HS-5 (cell line): ENCODE measurements around the gene RUVBL1.
A peak's percentile ranks its signal among the peaks of the same experiment; 100 is the strongest.
"Not testable (repeated sequence)": the region's sequence is repeated elsewhere in the genome, so short reads cannot be mapped to it uniquely, and the experiment has no call there.

Experiments used
- DNase-seq: peaks from one replicate; pipeline ENCODE4 v3.0.0-alpha.2; 2012; ENCODE audit warnings: low read depth

The RUVBL1 gene

DNA sequence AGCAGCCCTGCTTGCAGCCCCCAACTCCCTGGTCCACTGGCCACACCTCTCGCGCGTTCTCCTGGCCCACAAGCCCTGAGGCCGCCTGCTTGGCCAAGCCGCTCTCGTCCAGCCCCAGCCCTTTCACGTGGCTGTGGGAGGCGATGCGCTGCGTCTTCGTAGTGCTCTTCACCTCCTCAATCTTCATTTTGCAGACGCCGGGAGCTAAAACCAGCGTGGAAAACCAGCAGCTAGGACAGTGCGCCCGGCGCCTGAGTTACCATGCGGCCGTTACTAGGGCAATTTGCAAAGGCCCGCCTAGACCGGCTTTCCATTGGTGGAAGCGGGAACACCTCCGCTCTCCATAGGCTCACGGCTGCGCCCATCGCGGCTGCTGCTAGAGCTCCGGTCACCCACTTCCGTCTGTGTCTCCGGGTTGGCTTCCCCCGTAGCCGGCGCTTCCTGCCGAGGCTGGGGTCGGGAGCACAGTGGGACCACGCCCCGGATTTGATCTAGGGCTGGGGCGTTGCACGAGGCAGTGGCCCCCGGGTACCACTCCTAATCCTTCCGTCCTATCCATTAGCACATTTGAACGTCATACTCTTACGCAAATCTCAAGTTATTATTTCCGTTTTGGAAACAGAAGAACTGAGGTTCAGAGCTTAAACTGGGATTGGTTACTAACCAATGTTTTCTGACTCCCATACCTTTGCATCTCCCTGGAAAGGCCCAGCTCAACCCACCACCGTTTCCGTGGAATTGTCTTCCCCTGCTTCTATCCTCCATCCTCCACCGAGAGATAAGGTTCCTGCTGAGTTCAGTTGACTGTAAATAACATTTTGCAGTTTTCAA lies at the start of gene RUVBL1:
Gene RUVBL1, minus strand, starts transcription at position 275 of the 831 bp plus-strand sequence. Its CDS starts 88 bp downstream, at position 187.
- DNase-seq, result peak; percentile 91

DNA sequence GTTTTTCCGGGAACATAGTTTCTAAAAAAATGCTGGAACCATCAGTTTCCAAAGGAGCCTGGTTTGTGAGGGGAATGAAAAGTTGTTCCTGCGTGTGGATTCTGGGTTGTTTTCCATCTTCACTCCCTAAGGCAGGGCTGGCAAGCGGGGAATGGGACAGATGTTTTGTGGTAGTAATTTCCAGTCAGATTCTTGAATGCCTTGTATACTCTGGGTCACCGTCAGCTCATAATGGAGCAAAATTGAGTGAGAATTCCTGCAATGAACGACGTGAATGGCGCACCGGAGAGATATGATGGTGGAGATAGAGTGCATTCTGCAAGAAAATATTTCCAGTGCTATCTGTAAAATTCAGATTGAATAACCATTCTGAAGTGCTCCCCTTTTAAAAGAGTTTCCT lies 49.6 kb upstream of the RUVBL1 start:
- DNase-seq, result no peak

DNA sequence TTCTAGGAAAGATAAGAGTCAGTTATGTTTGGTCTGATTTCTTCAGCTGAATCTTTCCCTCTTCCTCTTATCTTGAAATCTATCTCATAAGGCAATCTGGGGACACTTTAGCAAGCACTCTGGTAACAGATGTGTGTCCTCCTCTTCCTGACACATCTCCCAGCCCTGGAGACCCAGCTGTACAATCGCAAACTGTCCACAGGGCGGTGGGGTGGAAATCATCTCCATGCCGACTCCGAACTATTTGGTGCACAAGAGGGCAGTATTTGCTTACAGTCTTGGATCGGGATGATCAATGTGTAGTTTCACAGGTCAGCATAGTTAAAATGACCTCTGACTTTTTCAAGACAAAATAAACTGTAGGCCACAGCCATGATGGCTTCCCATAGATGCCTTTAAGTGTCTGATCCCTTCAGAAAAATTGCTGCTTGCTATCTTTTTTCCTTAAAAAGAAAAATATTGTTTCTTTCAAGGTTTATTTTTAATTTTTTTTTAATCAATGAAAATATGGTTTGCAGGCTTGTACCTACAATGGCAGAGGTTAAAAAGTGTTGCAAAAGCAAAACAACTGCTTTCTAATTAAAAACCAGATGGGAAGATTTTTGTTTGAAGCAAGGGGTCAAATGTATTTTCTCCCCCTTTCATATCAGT lies 47.4 kb upstream of the RUVBL1 start:
- DNase-seq, result peak; percentile 43

DNA sequence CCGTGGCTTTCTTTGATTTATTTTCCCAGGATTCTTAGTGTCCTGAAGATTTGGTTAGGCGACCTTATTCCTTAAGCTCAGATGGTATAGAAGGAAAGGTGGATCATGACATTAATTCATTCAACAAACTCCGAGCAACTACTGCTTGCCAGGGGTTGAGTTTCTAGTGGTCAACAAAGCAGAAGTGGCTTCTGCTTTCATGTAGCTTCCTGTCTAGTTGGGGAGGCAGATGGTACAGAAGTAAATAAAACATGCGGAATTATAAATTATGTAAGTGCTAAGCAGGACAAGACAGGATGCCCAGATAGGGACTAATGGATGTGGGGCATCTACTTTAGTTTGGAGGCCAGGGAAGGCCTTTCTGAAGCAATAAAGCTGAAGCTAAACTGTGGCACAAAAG lies 45.2 kb upstream of the RUVBL1 start:
- DNase-seq, result no peak

DNA sequence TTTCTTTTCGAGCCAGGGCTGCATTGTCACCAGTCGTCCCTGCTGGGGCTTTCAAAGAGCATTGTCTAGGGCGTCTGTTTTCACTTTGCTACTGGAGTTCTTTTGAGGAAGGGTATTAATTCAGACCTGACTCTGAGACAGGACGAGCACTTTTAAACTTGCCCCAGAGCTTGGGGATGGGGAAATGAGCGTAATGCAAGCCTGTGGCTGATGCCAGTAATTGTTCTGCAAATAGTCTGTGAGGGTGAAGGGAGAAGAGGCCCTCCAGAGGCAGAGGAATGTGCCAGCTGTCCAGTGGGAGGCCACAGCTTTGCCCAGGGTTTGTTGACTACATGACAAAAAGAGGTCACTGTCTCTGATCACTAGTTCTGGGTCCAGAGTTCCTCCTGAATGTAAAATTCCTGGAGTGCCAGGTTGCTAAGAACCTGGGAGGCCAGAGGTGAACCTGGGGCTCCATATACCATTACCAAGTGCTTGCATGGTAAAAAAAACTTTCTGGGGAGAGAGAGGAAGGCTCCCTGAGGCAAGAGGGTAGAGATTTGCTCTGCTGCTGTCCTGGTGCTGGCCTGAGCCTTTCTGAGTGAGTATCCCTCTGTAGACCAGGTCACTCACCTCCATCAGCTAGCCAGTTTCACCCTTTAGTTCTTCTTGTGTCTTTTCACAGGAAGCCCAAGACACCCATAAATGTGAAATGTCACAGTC lies 44.5 kb upstream of the RUVBL1 start:
- DNase-seq, result no peak

DNA sequence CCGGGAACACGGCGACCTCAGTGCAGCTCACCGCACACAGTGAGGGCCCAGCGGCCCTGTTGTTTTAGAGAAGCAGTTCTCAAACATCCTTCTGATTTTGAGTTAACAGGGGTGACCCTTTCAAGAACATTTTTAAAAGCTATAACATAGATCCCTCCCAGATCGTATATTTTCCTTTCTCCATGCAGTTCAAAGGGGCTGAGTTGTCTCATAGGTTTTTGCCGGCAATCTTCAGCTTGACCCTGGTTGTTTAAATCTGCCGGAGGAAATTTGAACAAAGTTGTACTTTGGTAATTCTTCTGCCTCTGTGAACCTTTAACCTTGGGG lies 44.0 kb upstream of the RUVBL1 start:
- DNase-seq, result no peak

DNA sequence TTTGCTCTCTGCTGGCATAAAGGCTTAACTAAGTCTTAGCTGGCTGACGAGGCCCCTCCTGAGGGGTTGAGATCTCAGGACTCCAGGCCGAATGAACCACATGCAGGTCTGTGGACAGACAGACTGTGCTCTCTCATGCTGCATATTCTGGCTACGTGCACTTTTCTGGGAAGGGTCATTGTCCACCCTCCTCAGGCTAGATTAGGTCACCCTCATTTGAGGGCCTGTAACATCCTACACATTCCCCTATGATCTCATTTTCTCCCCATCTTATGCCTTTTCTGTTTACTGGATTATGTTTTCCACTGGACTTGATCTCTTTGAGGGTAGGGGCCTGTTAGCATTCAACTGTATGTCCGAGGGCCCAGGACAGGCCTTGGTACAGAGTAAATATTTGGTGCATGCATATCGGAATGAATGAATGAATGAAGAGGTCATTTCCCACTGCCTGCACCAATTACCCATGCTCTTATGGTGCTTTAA lies 43.4 kb upstream of the RUVBL1 start:
- no peak for DNase-seq

DNA sequence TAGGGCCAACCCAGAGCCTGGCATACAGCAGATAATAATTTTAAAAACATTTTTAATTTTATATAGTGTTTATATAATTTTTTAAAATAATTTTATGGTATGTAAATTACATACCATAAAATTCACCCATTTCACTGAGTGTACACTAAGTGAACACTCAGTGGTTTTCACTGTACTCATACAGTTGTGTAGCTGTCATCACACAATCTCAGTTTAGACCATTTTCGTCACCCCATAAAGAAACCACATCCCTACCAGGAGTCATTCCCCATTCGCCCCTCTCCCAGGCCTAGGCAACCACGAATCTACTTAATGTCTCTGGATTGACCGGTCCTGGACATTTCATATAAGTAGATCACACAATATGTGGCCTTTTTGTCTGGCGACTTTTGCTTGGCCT lies 39.8 kb upstream of the RUVBL1 start:
- DNase-seq, result no peak

DNA sequence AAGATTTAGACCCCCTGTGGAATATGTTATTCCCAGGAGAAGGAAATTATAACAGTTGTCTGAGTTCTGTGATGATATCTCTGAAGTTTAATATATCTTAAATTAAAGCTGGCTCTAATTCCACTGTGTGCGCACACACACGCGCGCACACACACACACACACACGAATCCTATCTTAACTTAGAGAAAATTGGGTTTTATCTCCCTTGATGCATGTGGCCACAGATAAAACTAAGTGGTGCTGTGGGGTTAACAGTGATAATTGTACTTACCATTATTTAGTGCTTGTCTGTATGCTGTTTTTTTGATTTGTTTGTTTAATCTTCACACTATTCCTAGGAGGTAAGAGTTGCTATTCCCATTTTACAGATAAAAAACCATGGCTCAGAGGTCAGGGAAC lies 37.0 kb upstream of the RUVBL1 start:
- DNase-seq, result no peak

DNA sequence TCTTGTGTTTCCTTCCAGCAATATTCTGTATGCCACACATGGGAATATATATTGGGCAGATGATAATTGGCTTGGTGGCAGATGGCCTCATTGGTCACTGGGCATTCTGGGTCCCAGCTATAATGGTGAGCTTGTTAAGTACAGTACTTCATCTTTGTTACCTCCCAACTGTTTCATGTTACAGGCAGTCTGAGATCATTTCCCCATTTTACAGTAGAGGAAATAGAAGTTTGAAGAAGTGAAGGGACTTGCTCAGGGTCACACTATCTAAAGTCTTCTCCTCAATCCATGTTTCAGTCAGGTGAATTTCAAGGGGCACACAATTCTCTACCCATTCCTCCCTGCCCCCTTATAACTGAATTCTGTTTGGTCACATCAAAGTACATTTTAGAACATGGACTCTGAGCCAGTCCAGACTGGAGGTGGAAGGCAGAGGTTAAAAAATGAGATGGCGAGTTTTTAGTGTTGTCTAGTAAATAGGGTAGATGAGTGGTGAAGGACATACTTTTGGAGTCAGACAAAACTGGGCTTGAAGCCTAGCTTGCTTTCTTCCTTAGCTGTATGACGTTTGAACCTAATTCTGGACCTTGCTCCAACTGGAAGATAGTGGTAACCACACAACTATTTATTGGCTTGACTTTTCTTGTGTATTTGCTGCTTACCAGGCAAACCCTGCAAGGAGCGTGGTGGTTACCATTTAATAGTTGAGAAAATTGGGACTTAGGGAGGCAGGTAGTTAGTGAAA lies 32.2 kb upstream of the RUVBL1 start:
- no peak for DNase-seq

DNA sequence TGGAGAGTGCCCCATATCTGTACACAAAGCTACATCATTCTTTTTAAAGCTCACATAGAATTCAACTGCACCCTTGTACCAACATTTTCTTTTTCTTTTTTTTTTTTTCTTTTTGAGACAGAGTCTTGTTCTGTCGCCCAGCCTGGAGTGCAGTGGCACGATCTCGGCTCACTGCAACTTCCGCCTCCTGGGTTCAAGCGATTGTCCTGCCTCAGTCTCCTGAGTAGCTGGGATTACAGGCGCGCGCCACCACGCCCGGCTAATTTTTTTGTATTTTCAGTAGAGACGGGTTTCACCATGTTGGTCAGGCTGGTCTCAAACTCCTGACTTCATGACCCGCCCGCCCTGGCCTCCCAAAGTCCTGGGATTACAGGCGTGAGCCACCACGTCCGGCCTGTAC lies 30.7 kb upstream of the RUVBL1 start:
- DNase-seq, result not testable (repeated sequence)

DNA sequence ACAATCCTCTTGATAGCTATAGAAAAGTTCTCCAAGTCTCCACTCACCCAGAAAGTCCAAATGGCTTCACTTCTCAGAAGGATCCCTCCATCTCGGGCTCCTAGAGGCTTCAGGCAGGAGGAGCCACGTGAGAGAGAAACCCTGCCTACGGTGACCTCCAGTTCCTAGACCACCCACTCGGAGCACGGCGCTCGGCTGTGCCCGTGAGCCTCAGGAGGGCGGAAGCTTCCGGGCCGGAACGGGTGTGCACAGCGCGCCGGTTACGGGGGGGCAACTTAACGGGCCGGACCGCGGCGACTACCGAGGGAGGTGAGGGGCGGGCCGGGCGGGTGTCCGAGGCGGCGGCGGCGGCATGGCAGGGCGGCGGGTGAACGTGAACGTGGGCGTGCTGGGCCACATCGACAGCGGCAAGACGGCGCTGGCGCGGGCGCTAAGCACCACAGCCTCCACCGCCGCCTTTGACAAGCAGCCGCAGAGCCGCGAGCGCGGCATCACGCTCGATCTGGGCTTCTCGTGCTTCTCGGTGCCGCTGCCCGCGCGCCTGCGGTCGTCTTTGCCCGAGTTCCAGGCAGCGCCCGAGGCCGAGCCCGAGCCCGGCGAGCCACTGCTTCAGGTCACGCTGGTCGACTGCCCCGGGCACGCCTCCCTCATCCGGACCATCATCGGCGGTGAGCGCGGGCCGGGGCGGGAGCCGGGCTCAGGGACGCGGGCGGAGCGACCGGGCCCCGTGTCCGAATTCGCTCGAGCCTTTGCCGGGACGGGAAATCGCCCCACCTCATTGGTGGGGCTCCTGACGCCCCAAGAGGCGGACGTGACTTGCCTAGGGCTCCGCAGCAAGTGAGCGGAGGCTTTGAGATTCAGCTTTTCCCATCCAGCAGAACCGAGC lies 29.8 kb upstream of the RUVBL1 start, which contains the start of gene EEFSEC:
Gene EEFSEC, plus strand, starts transcription at position 326 of the 886 bp plus-strand sequence. Its CDS starts 27 bp downstream, at position 353.
- DNase-seq, result peak; percentile 73

DNA sequence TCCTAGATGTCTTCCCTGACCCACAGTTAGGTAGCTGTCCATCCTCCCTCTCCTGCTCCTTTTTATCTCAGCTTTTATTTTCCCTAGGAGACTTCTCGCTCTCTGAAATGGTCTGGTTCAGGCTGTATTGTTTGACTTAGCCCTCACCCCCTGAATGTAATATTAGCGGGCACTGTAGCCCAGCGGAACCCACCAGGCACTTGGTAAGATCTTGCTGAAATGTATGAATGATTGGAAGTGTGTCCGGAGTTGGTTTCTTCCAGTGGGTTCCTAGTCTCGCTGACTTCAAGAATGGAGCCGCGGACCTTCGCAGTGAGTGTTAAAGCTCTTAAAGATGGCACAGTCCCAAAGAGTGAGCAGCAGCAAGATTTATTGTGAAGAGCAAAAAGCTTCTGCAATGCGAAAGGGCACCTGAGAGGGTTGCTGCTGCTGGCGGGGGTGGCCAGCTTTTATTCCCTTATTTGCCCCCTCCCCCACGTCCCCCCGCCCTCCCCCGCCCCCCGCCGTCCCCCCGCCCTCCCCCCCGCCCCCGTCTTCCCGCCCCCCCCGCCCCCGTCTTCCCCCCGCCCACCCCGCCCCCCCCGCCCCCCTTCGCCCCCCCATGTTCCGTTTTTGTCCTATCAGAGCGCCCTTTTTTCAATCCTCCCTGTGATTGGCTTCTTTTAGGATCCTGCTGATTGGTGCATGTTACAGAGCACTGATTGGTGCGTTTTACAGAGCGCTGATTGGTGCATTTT lies 29.0 kb upstream of the RUVBL1 start:
- DNase-seq, result no peak

DNA sequence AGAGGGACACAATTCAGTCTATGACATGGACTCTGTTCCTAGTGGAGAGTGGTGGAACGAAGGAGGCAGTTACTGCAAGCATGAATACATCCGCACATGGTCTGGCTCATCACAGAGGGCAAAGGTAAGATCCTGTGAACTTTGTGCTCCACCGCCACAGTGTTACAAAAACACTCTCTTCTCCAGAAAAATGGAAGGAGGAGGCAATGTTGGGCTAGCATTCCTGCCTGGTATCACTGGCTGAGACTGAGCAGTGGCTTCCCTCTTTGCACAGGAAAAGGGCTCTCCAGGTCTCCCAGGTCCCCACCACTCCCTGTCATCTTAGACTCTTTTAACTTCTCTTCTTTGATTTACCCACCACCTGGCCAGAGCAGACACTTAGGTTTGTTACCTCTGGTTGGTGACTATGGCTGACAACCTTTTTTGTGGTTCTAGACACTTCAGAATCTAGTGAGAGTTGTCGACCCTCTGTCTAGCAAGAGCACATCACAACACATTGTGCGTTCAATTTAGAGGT lies 28.2 kb upstream of the RUVBL1 start:
- DNase-seq, result no peak

DNA sequence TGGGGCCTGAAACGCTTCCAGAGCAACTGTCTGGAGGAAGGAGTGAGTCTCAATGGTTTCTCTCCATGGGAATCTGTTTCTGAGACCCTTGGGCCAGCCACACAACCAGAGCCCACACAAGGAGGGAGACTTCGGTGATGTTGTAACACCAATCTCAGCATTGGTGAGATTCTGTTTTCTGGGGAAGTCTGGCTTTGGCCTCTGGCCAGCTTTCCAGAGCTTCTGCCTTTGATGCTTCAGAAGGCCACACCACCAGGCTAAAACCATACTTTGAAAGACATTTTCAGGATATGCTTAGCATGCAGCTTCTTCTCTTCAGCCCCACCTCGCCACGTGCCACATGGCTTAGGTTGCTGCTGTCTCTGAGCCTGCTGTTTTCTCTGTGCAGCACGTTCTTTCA lies 26.0 kb upstream of the RUVBL1 start:
- no peak for DNase-seq

DNA sequence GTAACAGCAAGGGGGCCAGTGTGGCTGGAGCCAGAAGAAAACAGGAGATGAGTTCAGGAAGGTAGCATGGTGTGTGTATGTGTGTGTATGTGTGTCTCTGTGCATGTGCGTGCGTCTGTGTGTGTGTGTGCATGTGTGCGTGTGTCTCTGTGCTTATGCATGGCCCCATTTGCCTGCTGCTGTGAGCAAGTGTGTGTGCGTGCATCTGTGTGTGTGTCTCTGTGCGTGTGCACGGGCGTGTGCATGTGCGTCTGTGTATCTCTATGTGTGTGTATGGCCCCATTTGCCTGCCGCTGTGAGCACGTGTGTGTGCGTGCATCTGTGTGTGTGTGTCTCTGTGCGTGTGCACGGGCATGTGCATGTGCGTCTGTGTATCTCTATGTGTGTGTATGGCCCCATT lies 22.6 kb upstream of the RUVBL1 start:
- no peak for DNase-seq

DNA sequence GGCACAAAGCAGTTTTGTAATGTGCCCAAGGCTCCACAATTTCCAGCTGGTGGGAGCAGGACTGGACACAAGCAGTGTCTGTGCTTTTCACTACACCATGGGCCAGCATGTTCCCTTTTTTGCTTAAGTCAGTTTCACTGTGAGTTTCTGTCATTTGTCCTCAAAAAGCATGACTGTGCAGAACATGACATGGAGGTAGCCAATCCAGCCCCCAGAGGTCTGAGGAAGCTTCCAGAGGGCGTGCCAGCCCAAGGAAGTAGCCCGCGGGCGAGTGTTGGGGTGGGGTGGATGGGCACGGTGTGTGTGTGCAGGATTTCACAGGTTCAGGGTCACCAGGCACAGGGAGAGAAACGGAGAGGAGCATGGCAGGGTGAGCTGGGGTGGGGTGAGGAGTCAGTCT lies 21.7 kb upstream of the RUVBL1 start:
- no peak for DNase-seq

DNA sequence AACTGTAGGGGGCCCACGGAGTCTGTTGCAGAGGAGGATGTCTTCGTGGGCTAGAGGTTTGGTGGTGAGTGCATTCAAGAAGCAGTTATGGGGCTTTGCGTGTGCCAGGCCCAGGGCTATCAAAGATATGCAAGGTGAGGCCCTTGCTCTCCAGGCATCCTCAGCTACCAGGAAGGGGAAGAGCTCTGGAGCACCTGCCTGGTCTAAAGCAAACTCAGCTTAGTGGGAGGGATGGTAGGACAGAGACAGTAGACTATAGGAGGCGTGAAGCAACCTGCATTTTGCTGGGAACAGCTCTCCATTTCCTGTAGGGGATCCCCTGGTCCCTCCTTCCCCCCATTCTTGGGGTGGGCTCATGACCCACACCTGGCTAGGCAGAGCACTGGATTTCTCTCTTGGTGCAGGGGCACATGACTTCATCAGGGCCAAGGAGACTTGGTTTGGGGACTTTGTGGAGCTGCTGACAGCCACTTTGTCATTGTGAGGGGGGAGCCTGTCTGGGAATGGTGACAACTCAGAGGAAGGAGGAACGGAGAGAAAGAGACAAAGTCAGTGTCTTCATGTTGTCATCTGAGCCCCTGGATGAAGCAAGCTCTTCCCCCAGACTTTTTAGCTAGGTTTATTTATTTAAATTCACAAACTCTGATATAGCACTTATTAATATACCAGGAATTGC lies 21.0 kb upstream of the RUVBL1 start:
- DNase-seq, result no peak

DNA sequence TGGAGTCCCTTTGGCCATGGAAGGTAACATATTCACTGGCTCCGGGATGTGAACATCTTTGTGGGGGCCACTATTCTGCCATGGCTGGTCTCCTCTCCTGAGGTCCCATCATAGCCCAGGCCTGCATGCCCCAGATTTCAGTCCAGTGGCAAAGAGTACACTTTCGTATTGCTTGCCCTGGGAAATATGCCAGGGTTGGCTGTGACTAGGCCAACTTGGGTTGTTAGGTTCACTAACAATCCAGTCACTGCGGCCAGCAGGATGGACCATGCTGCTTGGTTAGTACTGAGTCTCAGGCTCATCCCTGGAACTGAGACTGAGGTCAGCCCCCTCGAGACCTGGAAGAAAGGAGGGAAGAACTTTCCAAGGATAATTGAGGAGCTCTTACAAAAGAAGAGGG lies 19.9 kb upstream of the RUVBL1 start:
- no peak for DNase-seq
